H1 (cell line): ENCODE data around the gene PCDHB7. TPM values are rescaled to one million over a fixed set of nuclear protein-coding genes. Genes with fewer than 3 reads are reported as not detected.
"Not testable (repeated sequence)": the region's sequence is repeated elsewhere in the genome, so short reads cannot be mapped to it uniquely, and the experiment has no call there.

Source experiments
- CTCF ChIA-PET: fragments of 300-600 bp; sonication (Branson Sonifier 250); formaldehyde crosslinking; loops from one replicate; lab custom pipeline; 2021; ENCODE audit not compliant: partially characterized antibody; lab: Charles Lee
- POLR2A ChIA-PET: fragments of 300-600 bp; sonication (Branson Sonifier 250); formaldehyde crosslinking; loops from one replicate; lab custom pipeline; 2021; ENCODE audit warnings: inconsistent platforms; ENCODE audit not compliant: partially characterized antibody; lab: Charles Lee
- DNase-seq, 2 experiments: peaks; one replicate each; pipeline versions ENCODE4 v3.0.0 to v3.0.0-alpha.2; 2010 to 2022; ENCODE audit warnings: low spot score in 2 of 2, low read depth in 1 of 2, mixed read lengths in 1 of 2
- FAIRE-seq: peaks from 2 replicates; lab custom pipeline; 2011; peaks lifted over from hg19 to GRCh38; lab: Jason Lieb, UNC
- H2AFZ ChIP-seq: 2 replicates; pipeline ENCODE4 v1.8.1; 2012; ENCODE audit warnings: low read length, inconsistent platforms
- H2AK5ac ChIP-seq: 2 replicates; pipeline ENCODE4 v1.6.1; 2013; ENCODE audit warnings: low read depth, low read length
- H2BK120ac ChIP-seq: replicated peaks from 2 replicates; pipeline ENCODE3; 2013; ENCODE audit warnings: low read depth, low read length, inconsistent platforms
- H2BK12ac ChIP-seq: 2 replicates; pipeline ENCODE4 v1.6.1; 2013; ENCODE audit warnings: low read depth, low read length
- H2BK15ac ChIP-seq: 2 replicates; pipeline ENCODE4 v1.6.1; 2013; ENCODE audit warnings: low read length
- H2BK20ac ChIP-seq: 2 replicates; pipeline ENCODE4 v1.6.1; 2013; ENCODE audit warnings: low read length
- H2BK5ac ChIP-seq: 2 replicates; pipeline ENCODE4 v1.6.1; 2013; ENCODE audit warnings: low read depth, low read length
- H3K14ac ChIP-seq: 2 replicates; pipeline ENCODE4 v1.6.1; 2013; ENCODE audit warnings: inconsistent platforms; ENCODE audit not compliant: insufficient read length
- H3K18ac ChIP-seq: 2 replicates; pipeline ENCODE4 v1.6.1; 2013; ENCODE audit warnings: low read length; ENCODE audit errors: extremely low read depth
- H3K23ac ChIP-seq: 2 replicates; pipeline ENCODE4 v1.6.1; 2013; ENCODE audit warnings: inconsistent platforms; ENCODE audit not compliant: insufficient read length
- H3K23me2 ChIP-seq: 2 replicates; pipeline ENCODE4 v1.6.1; 2013; ENCODE audit warnings: low read depth, low read length
- H3K27ac ChIP-seq: 2 replicates; pipeline ENCODE4 v1.6.1; 2011; ENCODE audit warnings: low read depth, low read length, inconsistent platforms
- H3K27me3 ChIP-seq, 4 experiments: replicated peaks in 1 of 4; 1 replicate in 1 of 4; 2 replicates in 3 of 4; pipeline versions ENCODE4 v1.6.1 to v1.8.1; 2011 to 2013; ENCODE audit warnings: low read length in 3 of 4, mild to moderate bottlenecking in 3 of 4, inconsistent platforms in 2 of 4, mixed read lengths in 2 of 4, moderate library complexity in 1 of 4; ENCODE audit not compliant: control insufficient read depth in 3 of 4, insufficient read depth in 3 of 4; ENCODE audit errors: extremely low read depth in 1 of 4
- H3K36me3 ChIP-seq, 4 experiments: 2 replicates each; pipeline versions ENCODE4 v1.6.1 to v1.8.1; 2011 to 2013; ENCODE audit warnings: mild to moderate bottlenecking in 4 of 4, low read length in 3 of 4, moderate library complexity in 2 of 4, control low read depth in 1 of 4, inconsistent platforms in 1 of 4; ENCODE audit not compliant: insufficient read depth in 4 of 4, control insufficient read depth in 2 of 4
- H3K4ac ChIP-seq: replicated peaks from 2 replicates; pipeline ENCODE3; 2013; ENCODE audit warnings: low read length, low read depth, mixed read lengths, inconsistent platforms; ENCODE audit not compliant: insufficient read length
- H3K4me1 ChIP-seq, 4 experiments: replicated peaks in 1 of 4; 1 replicate in 1 of 4; 2 replicates in 3 of 4; pipeline versions ENCODE4 v1.6.1 to v1.8.1; 2011 to 2013; ENCODE audit warnings: low read length in 3 of 4, inconsistent platforms in 2 of 4, mixed read lengths in 1 of 4; ENCODE audit not compliant: insufficient read depth in 4 of 4, control insufficient read depth in 3 of 4
- H3K4me2 ChIP-seq, 2 experiments: 2 replicates each; pipeline versions ENCODE4 v1.6.1 to v1.8.1; 2011 to 2013; ENCODE audit warnings: low read depth in 2 of 2, low read length in 2 of 2, control low read depth in 1 of 2, inconsistent platforms in 1 of 2, mild to moderate bottlenecking in 1 of 2; ENCODE audit not compliant: insufficient read depth in 1 of 2
- H3K4me3 ChIP-seq, 4 experiments: fragments of 200-600, 300-600 bp in 1 of 4; sonication (generic), shearing (Covaris generic), sonication (Bioruptor Twin) in 1 of 4; 2 replicates each; pipeline versions ENCODE4 v1.5.1 to v1.8.1; 2011 to 2016; ENCODE audit warnings: low read length in 4 of 4, low read depth in 3 of 4, control low read depth in 2 of 4, inconsistent platforms in 2 of 4, mild to moderate bottlenecking in 2 of 4, mixed read lengths in 1 of 4, moderate library complexity in 1 of 4; ENCODE audit not compliant: insufficient read depth in 2 of 4; ENCODE audit errors: extremely low read depth in 1 of 4
- H3K56ac ChIP-seq: replicated peaks from 2 replicates; pipeline ENCODE3; 2013; ENCODE audit warnings: low read depth, mild to moderate bottlenecking, mixed read lengths, low read length, inconsistent platforms; ENCODE audit not compliant: insufficient read length
- H3K79me1 ChIP-seq: 2 replicates; pipeline ENCODE4 v1.6.1; 2013; ENCODE audit warnings: low read depth, low read length, control low read depth
- H3K79me2 ChIP-seq, 2 experiments: 2 replicates each; pipeline versions ENCODE4 v1.6.1 to v1.8.1; 2012 to 2013; ENCODE audit warnings: low read length in 2 of 2, mild to moderate bottlenecking in 2 of 2, inconsistent platforms in 1 of 2; ENCODE audit not compliant: insufficient read depth in 2 of 2, control insufficient read depth in 1 of 2
- H3K9ac ChIP-seq, 4 experiments: replicated peaks in 1 of 4; 1 replicate in 1 of 4; 2 replicates in 3 of 4; pipeline versions ENCODE4 v1.6.1 to v1.8.1; 2011 to 2013; ENCODE audit warnings: low read depth in 3 of 4, low read length in 3 of 4, control low read depth in 2 of 4, mild to moderate bottlenecking in 2 of 4, moderate library complexity in 2 of 4, inconsistent platforms in 1 of 4; ENCODE audit errors: extremely low read depth in 1 of 4
- H3K9me3 ChIP-seq, 2 experiments: 2 replicates each; pipeline versions ENCODE4 v1.6.1 to v1.8.1; 2012 to 2013; ENCODE audit warnings: mild to moderate bottlenecking in 2 of 2, moderate library complexity in 2 of 2, control low read depth in 1 of 2, inconsistent platforms in 1 of 2, low read depth in 1 of 2, low read length in 1 of 2, mixed read lengths in 1 of 2; ENCODE audit not compliant: insufficient read depth in 2 of 2
- H4K20me1 ChIP-seq, 2 experiments: replicated peaks in 1 of 2; 2 replicates each; pipeline versions ENCODE3 to v1.8.1; 2011 to 2013; ENCODE audit warnings: inconsistent platforms in 2 of 2, low read length in 2 of 2, mild to moderate bottlenecking in 1 of 2; ENCODE audit not compliant: insufficient read depth in 2 of 2, control insufficient read depth in 1 of 2
- H4K5ac ChIP-seq: 2 replicates; pipeline ENCODE4 v1.6.1; 2013; ENCODE audit warnings: low read length, low read depth, mixed read lengths, inconsistent platforms; ENCODE audit not compliant: insufficient read length
- H4K8ac ChIP-seq: 2 replicates; pipeline ENCODE4 v1.8.0; 2013; ENCODE audit warnings: mild to moderate bottlenecking, moderate library complexity, low read length, inconsistent platforms; ENCODE audit not compliant: insufficient read depth; ENCODE audit errors: extremely low read depth
- H4K91ac ChIP-seq: replicated peaks from 2 replicates; pipeline ENCODE3; 2013; ENCODE audit warnings: low read length, mixed read lengths, inconsistent platforms; ENCODE audit not compliant: insufficient read length
- ASH2L ChIP-seq: fragments of 200-600, 300-600 bp; sonication (generic); IDR thresholded peaks from one replicate; pipeline ENCODE4 v1.7.1; 2017; ENCODE audit warnings: low read length
- WGBS, 2 experiments: shearing (Covaris generic) in 1 of 2; methylation state at CpG; one replicate each; pipeline versions ENCODE4 v1.1.6 to v1.1.7; 2013 to 2015; ENCODE audit warnings: low lambda C conversion rate in 2 of 2, mixed read lengths in 2 of 2, inconsistent platforms in 1 of 2, low coverage in 1 of 2, missing lambda C conversion rate in 1 of 2; ENCODE audit not compliant: insufficient replicate concordance in 2 of 2, insufficient coverage in 1 of 2, insufficient read length in 1 of 2; ENCODE audit errors: extremely low coverage in 1 of 2, missing lambda C conversion rate in 1 of 2; 5-methylcytosine and 5-hydroxymethylcytosine counted together
- polyA plus RNA-seq, 7 experiments: library from polyadenylated mRNA; depleted of rRNA in 3 of 7; stranded (reverse) in 5 of 7; unstranded in 2 of 7; fragments of >200 nt in 5 of 7; fragments of 200-250 nt in 2 of 7; gene quantifications; 1 replicate in 5 of 7; 2 replicates in 1 of 7; 4 replicates in 1 of 7; pipeline versions ENCODE4 v1.2.1 to v1.2.3, GENCODE V29; 2011 to 2013; ENCODE audit warnings: missing spikeins in 2 of 7, mixed read lengths in 2 of 7
- total RNA-seq: library from RNA; stranded (reverse); fragmentation: NEBNext Ultra II Directional; extraction: Animal tissue kit (Norgen Biotek cat#: 25700); gene quantifications from 2 replicates; pipeline ENCODE4 v1.2.1, GENCODE V29; 2021

PCDHB7 gene
- total and polyA plus RNA-seq, 2 of the 8 experiments (the other 6 are each of a cell fraction or from before 2014, with no cell fraction given): 0.17 to 0.19 TPM

GRCh38 chr5:141172381-141173204 is at the start of gene PCDHB7 (continued):
- no peak for TF ChIP-seq ASH2L

GRCh38 chr5:141123396-141124135 is 48.9 kb upstream of the PCDHB7 start:
- POLR2A ChIA-PET: interaction anchor here (0.6 kb wide), 1 partner anchor 12 kb away, joined by 3 read pairs; no protein-coding TSS in a partner anchor
- not testable (repeated sequence) for H3K9me3 ChIP-seq

More at GRCh38 chr5:141123396-141124135, 48.9 kb upstream of the PCDHB7 start:
- H3K56ac ChIP-seq, H3K79me2 ChIP-seq, H4K5ac ChIP-seq, H3K18ac ChIP-seq, H4K8ac ChIP-seq, H2BK12ac ChIP-seq, H3K27ac ChIP-seq, H3K36me3 ChIP-seq, H3K23ac ChIP-seq, H3K23me2 ChIP-seq, H3K14ac ChIP-seq, H3K79me1 ChIP-seq, DNase-seq, H4K20me1 ChIP-seq, H3K4me1 ChIP-seq, FAIRE-seq, H2BK120ac ChIP-seq, H2AK5ac ChIP-seq, H3K4me3 ChIP-seq, H3K27me3 ChIP-seq, H2BK20ac ChIP-seq, H4K91ac ChIP-seq, H3K4ac ChIP-seq, H2BK15ac ChIP-seq, H2AFZ ChIP-seq, H3K9ac ChIP-seq, H3K4me2 ChIP-seq, H2BK5ac ChIP-seq: not testable (repeated sequence)
- CTCF ChIA-PET: interaction anchor here (0.6 to 3.3 kb wide), 9 partner anchors 12 to 386 kb away, joined by 3 to 21 read pairs (median 5); partner anchors contain the start of genes PCDHA4, PCDHB5 and PCDHB9
- 95% methylated on average over 4 of the region's 73 CpGs; no CpG with 5 or more reads in 1 of the 2 experiments for WGBS, 2 experiments
